Sigmoid colon (tissue), 7 donors: ENCODE data around the gene CAPN12. TPM values are rescaled to one million over a fixed set of nuclear protein-coding genes. Genes with fewer than 3 reads are reported as not detected.
A peak's percentile ranks its signal among the peaks of the same experiment; 100 is the strongest.

ENCODE experiments used
- DNase-seq: peaks from one replicate; pipeline ENCODE4 v3.0.0-alpha.2; 2019
- H3K27ac ChIP-seq, 4 donors: fragments of 200-600 bp; sonication (generic); one replicate each; pipeline ENCODE4 v1.5.1; 2016 to 2019; ENCODE audit warnings: mild to moderate bottlenecking in 1 of 4
- H3K27me3 ChIP-seq, 3 donors: fragments of 200-600 bp; sonication (generic); one replicate each; pipeline ENCODE4 v1.5.1; 2019; ENCODE audit warnings: mild to moderate bottlenecking in 1 of 3
- H3K36me3 ChIP-seq, 4 donors: fragments of 200-600 bp; sonication (generic); one replicate each; pipeline ENCODE4 v1.5.1; 2016 to 2019
- H3K4me1 ChIP-seq, 4 donors: fragments of 200-600 bp; sonication (generic); one replicate each; pipeline ENCODE4 v1.5.1; 2017 to 2019
- H3K4me3 ChIP-seq, 4 donors: fragments of 200-600 bp; sonication (generic); one replicate each; pipeline ENCODE4 v1.5.1; 2017 to 2019; ENCODE audit warnings: mild to moderate bottlenecking in 2 of 4, moderate library complexity in 1 of 4
- H3K9me3 ChIP-seq, 4 donors: fragments of 200-600 bp in 3 of 4; sonication (generic) in 3 of 4; one replicate each; pipeline versions ENCODE4 v1.5.1 to v1.6.1; 2013 to 2019
- CTCF ChIP-seq, 4 experiments: fragments of 450-650 bp in 3 of 4; fragments of 200-600 bp in 1 of 4; IDR thresholded peaks; one replicate each; pipeline ENCODE4 v1.5.1; 2016 to 2019; ENCODE audit warnings: antibody characterized with exemption in 4 of 4, mild to moderate bottlenecking in 3 of 4, moderate library complexity in 2 of 4
- EP300 ChIP-seq, 4 donors: sonication (generic); formaldehyde crosslinking; IDR thresholded peaks; one replicate each; pipeline ENCODE4 v1.6.1; 2017; ENCODE audit warnings: antibody characterized with exemption in 4 of 4
- POLR2A ChIP-seq, 2 donors: fragments of 450-650 bp; IDR thresholded peaks; one replicate each; pipeline ENCODE4 v1.6.1; 2016; ENCODE audit warnings: antibody characterized with exemption in 2 of 2, mild to moderate bottlenecking in 2 of 2, moderate library complexity in 2 of 2
- POLR2AphosphoS5 ChIP-seq, 4 donors: sonication (generic); formaldehyde crosslinking; IDR thresholded peaks; one replicate each; pipeline ENCODE4 v1.6.1; 2017; ENCODE audit warnings: antibody characterized with exemption in 4 of 4
- WGBS, 2 donors: extraction: QIAGEN DNeasy Blood & Tissue Kit; methylation state at CpG; one replicate each; pipeline ENCODE4 v1.1.7; 2013; 5-methylcytosine and 5-hydroxymethylcytosine counted together
- intact Hi-C: fragments of 100-400 bp; cut with DNase I; formaldehyde crosslinking; loops from one replicate; pipeline ENCODE4 v1.15.1; 2023
- polyA plus RNA-seq, 3 donors: library from polyadenylated mRNA; stranded (reverse); fragments of 200-250 nt; gene quantifications; one replicate each; pipeline ENCODE4 v1.2.3, GENCODE V29; 2013
- total RNA-seq, 4 donors: library from RNA; depleted of rRNA; stranded (reverse); fragments of >200 nt; gene quantifications; one replicate each; pipeline ENCODE4 v1.1.0, GENCODE V29; 2016
- donor health status: healthy with polysubstance abuse.
- donor health status: Bipolar disorder and iron deficiency.
- donor health status: healthy.

The CAPN12 gene
- total and polyA plus RNA-seq, 7 donors, result 0.33 to 14.3 (median 4.2) TPM; not detected in 1

GRCh38 chr19:38685666-38686529 is 58.4 kb downstream of the CAPN12 start:
- 8 to 32% methylated on average over 10 of the region's 10 CpGs for WGBS, 2 donors
- Histone ChIP-seq H3K9me3 (no peaks in the 10 kb centered on the region), H3K4me3 (no peak overlapping the region), H3K27ac (peak overlapping the region; percentile 80 to 97 (median 96)), H3K36me3 (no peaks in the 10 kb centered on the region), H3K27me3 (no peaks in the 10 kb centered on the region), H3K4me1 (peaks cover 0 to 89% (median 70%) of the 10 kb centered on the region in 4 donors)
- intact Hi-C loops, result no loop called here
- TF ChIP-seq POLR2A (IDR thresholded peaks at IDR 0.05) (no peak), POLR2AphosphoS5 (IDR thresholded peaks at IDR 0.05) (peak in 1 of 4 donors; percentile 20), CTCF (IDR thresholded peaks at IDR 0.05) (peak; percentile 38 to 45 (median 40))
- no peak for DNase-seq

GRCh38 chr19:38684862-38685665 is 59.2 kb downstream of the CAPN12 start:
- TF ChIP-seq POLR2A (IDR thresholded peaks at IDR 0.05) (no peak), POLR2AphosphoS5 (IDR thresholded peaks at IDR 0.05) (no peak), CTCF (IDR thresholded peaks at IDR 0.05) (no peak), EP300 (IDR thresholded peaks at IDR 0.05) (no peak)
- peaks cover 0 to 80% (median 71%) of the 10 kb centered on the region in 4 donors for H3K4me1 ChIP-seq
- H3K27me3 ChIP-seq, result no peaks in the 10 kb centered on the region
- DNase-seq, result no peak
- peak overlapping the region; percentile 80 to 97 (median 96) for H3K27ac ChIP-seq
- no peaks in the 10 kb centered on the region for H3K36me3 ChIP-seq
- 69 to 81% methylated on average over 15 of the region's 15 CpGs for WGBS, 2 donors
- intact Hi-C loops, result no loop called here
- no peaks in the 10 kb centered on the region for H3K9me3 ChIP-seq
- H3K4me3 ChIP-seq, result no peak overlapping the region

GRCh38 chr19:38684078-38684861 is 60.0 kb downstream of the CAPN12 start:
- H3K4me3 ChIP-seq, result no peak overlapping the region
- TF ChIP-seq EP300 (IDR thresholded peaks at IDR 0.05) (no peak), CTCF (IDR thresholded peaks at IDR 0.05) (no peak), POLR2AphosphoS5 (IDR thresholded peaks at IDR 0.05) (peak in 2 of 4 donors; percentile 25 to 46)
- no peaks in the 10 kb centered on the region for H3K27me3 ChIP-seq
- peak; percentile 91 for DNase-seq
- H3K9me3 ChIP-seq, result no peaks in the 10 kb centered on the region
- H3K36me3 ChIP-seq, result no peaks in the 10 kb centered on the region
- WGBS, 2 donors, result 8 to 54% methylated on average over 7 of the region's 7 CpGs
- intact Hi-C loops, result no loop called here
- peak overlapping the region; percentile 80 to 97 (median 96) for H3K27ac ChIP-seq
- H3K4me1 ChIP-seq, result peaks cover 0 to 80% (median 73%) of the 10 kb centered on the region in 4 donors

- no peaks in the 10 kb centered on the region for H3K9me3 ChIP-seq
- H3K4me1 ChIP-seq, result peaks cover 0 to 80% (median 73%) of the 10 kb centered on the region in 4 donors
- peak; percentile 80 for DNase-seq
- H3K4me3 ChIP-seq, result no peak overlapping the region
- H3K27me3 ChIP-seq, result no peaks in the 10 kb centered on the region
- peak overlapping the region; percentile 80 to 97 (median 96) for H3K27ac ChIP-seq
- intact Hi-C loops, result no loop called here
- WGBS, 2 donors, result 8 to 40% methylated on average over 10 of the region's 10 CpGs
- H3K36me3 ChIP-seq, result no peaks in the 10 kb centered on the region
- TF ChIP-seq POLR2AphosphoS5 (IDR thresholded peaks at IDR 0.05) (peak in 1 of 4 donors; percentile 17), POLR2A (IDR thresholded peaks at IDR 0.05) (no peak), EP300 (IDR thresholded peaks at IDR 0.05) (peak in 1 of 4 donors; percentile 22), CTCF (IDR thresholded peaks at IDR 0.05) (no peak)
These were observed 60.7 kb downstream of the CAPN12 start for GRCh38 chr19:38683393-38684077.
